HG02943 (cell line): ENCODE data around the gene GNAS.

ENCODE experiments used
- ATAC-seq: cut with Tn5 transposase; IDR thresholded peaks from one replicate; pipeline ENCODE4 v1.9.1; 2021; ENCODE audit warnings: mild to moderate bottlenecking, low read depth, moderate library complexity; ENCODE audit not compliant: unreplicated experiment

The GNAS gene

GRCh38 chr20:58851969-58852458, 502 bp upstream of the GNAS start:
- no peak for ATAC-seq

DNA sequence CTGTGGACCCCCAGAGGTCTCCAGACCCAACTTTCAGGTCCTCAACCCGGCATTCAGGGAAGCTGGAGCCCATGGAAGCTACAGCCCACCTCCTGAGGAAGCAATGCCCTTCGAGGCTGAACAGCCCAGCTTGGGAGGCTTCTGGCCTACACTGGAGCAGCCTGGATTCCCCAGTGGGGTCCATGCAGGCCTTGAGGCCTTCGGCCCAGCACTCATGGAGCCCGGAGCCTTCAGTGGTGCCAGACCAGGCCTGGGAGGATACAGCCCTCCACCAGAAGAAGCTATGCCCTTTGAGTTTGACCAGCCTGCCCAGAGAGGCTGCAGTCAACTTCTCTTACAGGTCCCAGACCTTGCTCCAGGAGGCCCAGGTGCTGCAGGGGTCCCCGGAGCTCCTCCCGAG, 950 bp downstream of the GNAS start:
- no peak for ATAC-seq

DNA sequence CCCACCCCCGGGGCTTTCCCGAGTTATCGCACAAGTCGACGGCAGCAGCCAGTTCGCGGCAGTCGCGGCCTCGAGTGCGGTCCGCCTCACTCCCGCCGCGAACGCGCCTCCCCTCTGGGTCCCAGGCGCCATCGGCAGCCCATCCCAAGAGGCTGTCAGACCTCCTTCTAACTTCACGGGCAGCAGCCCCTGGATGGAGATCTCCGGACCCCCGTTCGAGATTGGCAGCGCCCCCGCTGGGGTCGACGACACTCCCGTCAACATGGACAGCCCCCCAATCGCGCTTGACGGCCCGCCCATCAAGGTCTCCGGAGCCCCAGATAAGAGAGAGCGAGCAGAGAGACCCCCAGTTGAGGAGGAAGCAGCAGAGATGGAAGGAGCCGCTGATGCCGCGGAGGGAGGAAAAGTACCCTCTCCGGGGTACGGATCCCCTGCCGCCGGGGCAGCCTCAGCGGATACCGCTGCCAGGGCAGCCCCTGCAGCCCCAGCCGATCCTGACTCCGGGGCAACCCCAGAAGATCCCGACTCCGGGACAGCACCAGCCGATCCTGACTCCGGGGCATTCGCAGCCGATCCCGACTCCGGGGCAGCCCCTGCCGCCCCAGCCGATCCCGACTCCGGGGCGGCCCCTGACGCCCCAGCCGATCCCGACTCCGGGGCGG, 1.6 kb downstream of the GNAS start:
- no peak for ATAC-seq

DNA sequence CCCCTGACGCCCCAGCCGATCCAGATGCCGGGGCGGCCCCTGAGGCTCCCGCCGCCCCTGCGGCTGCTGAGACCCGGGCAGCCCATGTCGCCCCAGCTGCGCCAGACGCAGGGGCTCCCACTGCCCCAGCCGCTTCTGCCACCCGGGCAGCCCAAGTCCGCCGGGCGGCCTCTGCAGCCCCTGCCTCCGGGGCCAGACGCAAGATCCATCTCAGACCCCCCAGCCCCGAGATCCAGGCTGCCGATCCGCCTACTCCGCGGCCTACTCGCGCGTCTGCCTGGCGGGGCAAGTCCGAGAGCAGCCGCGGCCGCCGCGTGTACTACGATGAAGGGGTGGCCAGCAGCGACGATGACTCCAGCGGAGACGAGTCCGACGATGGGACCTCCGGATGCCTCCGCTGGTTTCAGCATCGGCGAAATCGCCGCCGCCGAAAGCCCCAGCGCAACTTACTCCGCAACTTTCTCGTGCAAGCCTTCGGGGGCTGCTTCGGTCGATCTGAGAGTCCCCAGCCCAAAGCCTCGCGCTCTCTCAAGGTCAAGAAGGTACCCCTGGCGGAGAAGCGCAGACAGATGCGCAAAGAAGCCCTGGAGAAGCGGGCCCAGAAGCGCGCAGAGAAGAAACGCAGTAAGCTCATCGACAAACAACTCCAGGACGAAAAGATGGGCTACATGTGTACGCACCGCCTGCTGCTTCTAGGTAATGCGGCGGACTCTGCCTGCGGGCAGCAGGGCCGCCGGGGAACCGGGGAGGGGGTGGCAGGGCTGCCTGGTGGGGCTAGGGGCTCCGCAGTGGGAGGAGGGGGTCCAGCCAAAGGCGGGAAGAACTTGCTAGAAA, 2.3 kb downstream of the GNAS start:
- no peak for ATAC-seq

DNA sequence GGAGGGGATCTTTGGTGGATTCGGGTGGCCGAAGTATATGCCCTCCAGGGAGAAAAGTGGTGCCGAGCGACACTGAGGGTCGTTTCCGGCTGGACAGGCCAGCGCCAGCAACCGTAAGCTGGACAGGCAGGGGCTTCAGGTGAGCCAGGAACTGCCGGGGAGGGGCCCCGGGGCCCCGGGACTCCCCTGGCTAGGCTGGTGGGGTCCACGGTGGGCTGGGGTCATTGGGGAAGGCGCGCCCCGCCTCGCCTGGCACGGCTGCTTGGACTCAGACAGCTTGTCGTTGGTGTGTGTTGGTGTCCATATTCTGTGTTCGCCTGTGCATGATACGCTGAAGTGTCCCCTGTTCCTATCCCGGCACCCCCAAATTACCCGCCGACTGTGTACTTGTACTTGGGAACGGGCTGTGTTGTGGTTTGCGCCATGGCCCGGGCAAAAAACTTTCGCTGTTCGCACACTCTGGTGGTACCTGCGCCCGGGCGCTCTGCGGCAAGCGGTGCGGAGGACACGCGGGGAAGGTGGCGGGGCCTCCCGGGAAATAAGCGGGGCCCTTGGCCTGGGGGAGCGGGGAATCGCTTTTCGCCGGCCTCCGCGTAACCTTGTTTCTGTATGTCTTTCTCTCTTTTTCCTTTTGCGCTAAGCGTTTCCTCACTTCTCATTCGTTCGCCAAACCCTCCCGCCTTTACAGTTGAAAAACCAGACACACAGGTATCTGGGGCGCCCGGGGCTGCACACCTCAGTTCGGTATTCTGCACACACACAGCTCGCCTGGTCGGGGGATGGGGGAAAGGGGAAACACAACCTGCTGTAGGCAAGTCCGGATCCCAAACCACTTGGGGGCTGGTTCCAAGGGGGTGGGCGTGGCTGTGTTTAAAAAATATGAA, 3.2 kb downstream of the GNAS start:
- ATAC-seq = no peak

- no peak for ATAC-seq
These were observed 10.7 kb downstream of the GNAS start for GRCh38 chr20:58863044-58863790.

- no peak for ATAC-seq
These were observed 11.8 kb downstream of the GNAS start for GRCh38 chr20:58864346-58864745.

GRCh38 chr20:58865843-58866242, 13.3 kb downstream of the GNAS start:
- ATAC-seq = no peak

- no peak for ATAC-seq
These were observed 14.7 kb downstream of the GNAS start for GRCh38 chr20:58867211-58867610.

- no peak for ATAC-seq
These were observed 16.3 kb downstream of the GNAS start for GRCh38 chr20:58868795-58869194.

DNA sequence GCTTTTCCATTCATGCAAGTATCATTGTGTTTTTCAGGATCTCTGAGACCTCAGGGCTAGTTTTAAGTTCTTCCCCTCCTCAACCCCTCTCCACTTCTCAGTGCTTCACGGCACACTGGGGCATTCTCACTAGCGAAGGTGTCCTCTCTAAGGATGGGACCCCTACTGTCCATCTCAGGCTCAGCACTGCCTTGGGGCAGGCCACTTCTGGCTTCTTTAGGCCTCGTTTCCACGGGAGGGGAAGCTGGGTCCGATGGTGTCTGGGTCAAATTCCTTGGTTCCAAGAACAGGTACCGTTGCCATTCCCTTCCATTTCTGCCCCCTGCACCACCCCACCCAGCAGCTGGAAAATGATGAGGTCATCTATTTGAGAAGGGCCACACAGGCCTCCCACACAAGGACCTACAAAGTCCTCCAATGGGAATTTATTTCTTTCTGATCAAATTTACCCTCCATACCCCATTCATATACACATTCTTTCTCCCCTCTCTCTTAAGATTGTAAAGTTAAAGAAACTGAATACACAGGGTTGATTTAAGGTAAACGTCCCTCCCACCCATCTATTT, 17.2 kb downstream of the GNAS start:
- no peak for ATAC-seq

DNA sequence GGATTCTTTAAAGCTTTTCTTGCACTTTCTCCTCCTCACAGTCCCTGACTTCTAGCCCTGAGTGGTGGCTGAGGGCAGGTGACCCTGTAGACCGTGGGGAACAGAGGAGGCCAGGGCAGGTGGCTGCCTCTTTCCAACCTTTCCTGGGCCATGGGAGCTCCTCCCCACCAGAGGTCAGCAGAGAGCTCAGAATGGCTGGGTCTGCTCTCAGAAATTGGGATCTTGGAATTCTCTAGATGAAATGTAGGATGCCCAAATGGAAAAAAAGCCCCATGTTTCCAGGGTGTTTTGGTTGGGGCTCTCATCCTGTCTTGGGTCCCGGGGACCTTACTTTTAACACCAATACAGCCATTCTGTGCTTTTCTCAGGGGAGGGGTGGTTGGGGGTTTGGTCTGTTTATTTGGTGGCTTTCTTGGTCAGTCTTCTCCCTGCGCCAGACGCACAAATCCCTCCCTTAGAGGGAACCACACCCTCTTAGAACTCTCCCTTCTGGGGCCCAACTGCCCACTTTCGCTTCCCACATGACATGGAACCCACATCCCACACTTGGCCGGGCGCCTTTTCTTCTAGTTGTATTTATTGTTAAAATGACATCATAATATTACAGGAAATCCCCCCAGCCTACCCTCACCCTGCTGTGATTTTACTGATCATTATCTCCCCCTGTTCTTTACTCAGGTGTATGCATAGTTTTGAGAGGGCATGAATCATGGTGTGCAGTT, 17.9 kb downstream of the GNAS start:
- no peak for ATAC-seq

DNA sequence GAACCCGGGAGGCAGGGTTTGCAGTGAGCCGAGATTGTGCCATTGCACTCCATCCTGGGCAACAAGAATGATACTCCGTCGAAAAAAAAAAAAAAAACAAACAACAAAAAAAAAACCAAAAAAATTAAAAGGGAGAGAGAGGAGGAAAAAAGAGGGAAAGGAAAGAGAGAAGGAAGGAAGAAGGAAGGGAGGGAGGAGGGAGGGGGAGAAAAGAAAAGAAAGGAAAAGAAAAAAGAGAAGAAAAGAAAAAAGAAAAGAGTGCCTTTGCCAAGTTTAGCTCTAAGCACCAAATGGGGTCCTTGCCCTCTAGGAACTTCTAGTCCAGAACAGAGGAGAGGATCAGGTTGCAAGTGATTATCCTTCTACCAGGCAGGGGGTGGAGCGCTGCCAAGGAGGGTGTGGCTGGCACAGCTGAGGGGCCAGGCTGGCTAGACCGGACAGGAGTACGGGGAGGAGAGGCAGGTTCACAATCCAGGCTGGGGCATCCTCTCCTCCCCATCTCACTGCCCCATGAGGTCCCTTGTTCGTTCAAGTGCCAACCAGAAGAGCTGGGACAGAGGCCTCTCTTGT, 19.1 kb downstream of the GNAS start:
- no peak for ATAC-seq

- ATAC-seq = no peak
These were observed 22.0 kb downstream of the GNAS start for GRCh38 chr20:58874469-58874868.

- no peak for ATAC-seq
These were observed 22.6 kb downstream of the GNAS start for GRCh38 chr20:58875111-58875510.

DNA sequence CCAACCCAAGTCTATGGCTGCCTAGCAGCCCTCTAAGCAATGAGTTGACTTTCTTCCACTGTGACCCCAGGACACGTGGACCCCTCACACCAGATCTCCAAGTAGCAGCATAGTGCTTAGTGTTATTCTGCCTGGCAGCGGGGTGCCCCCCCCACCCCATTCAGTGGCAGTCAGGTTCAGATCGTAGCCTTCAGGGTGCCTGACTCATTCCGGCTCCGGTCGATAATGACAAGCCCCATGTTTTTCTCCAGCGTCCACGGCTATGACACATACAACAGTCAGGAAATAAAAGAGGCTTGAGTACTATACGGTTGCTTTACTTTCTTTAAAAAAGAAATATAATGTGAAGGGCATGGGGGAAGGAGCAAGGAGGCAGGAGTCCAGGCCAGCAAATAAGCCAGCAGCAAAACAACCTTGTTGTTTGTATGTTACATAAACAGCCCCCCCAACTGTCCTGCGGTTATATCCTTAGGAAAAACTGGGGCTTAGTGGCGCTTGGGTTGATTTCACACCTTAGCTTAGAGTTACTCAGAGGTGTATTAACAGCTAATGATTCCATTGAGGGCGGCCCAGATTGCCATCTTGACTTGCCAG, 23.1 kb downstream of the GNAS start:
- ATAC-seq = no peak

DNA sequence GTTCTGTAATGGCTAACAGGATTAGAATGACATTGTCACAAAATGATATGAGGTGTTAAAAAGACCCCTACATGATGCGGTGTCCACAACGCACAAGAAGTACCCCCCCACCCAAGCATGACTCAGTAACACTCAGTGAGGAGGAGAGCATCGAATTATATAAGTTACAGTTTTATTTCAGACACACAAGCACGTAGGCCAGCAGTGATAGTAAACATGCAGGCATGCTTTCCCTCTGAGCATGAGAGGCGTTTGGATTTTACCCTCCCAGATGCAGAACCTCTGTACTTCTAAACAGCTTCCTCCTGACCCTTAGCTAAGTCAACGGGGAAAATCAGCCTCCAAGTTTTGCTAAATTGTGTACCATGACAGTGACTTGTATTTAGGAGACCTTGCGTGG, 23.9 kb downstream of the GNAS start:
- no peak for ATAC-seq
